Mesendoderm (in vitro differentiated cells): ENCODE data around the gene DOCK11.

ENCODE experiments used
- DNase-seq: peaks from one replicate; pipeline ENCODE4 v3.0.0; 2013
- H2AK5ac ChIP-seq: 2 replicates; pipeline ENCODE4 v1.6.1; 2013; ENCODE audit warnings: low read length, inconsistent platforms
- H2BK120ac ChIP-seq: 2 replicates; pipeline ENCODE4 v1.6.1; 2013; ENCODE audit warnings: low read depth, mild to moderate bottlenecking, low read length, moderate library complexity, mixed read lengths
- H2BK15ac ChIP-seq: replicated peaks from 2 replicates; pipeline ENCODE4 v1.6.1; 2013; ENCODE audit warnings: low read depth, mild to moderate bottlenecking, moderate library complexity
- H2BK5ac ChIP-seq: 2 replicates; pipeline ENCODE4 v1.6.1; 2013; ENCODE audit warnings: low read length, inconsistent platforms
- H3K18ac ChIP-seq: 2 replicates; pipeline ENCODE4 v1.6.1; 2013; ENCODE audit warnings: mild to moderate bottlenecking, low read length, mixed read lengths
- H3K23ac ChIP-seq: one replicate; pipeline ENCODE4 v1.6.1; 2013; ENCODE audit warnings: low read length
- H3K27ac ChIP-seq: 2 replicates; pipeline ENCODE4 v1.5.1; 2013; ENCODE audit warnings: low read depth, mild to moderate bottlenecking, inconsistent platforms, low read length, moderate library complexity
- H3K27me3 ChIP-seq: 2 replicates; pipeline ENCODE4 v1.6.1; 2013; ENCODE audit warnings: low read length, control low read depth, mild to moderate bottlenecking, inconsistent platforms; ENCODE audit not compliant: insufficient read depth, poor library complexity
- H3K36me3 ChIP-seq: 2 replicates; pipeline ENCODE4 v1.6.1; 2013; ENCODE audit warnings: low read length, inconsistent platforms; ENCODE audit not compliant: control insufficient read depth, insufficient read depth
- H3K4ac ChIP-seq: one replicate; pipeline ENCODE4 v1.6.1; 2013; ENCODE audit warnings: low read depth, mild to moderate bottlenecking, low read length, moderate library complexity
- H3K4me1 ChIP-seq: 2 replicates; pipeline ENCODE4 v1.6.1; 2013; ENCODE audit warnings: low read depth, low read length, inconsistent platforms; ENCODE audit not compliant: control insufficient read depth
- H3K4me2 ChIP-seq: 2 replicates; pipeline ENCODE4 v1.6.1; 2013; ENCODE audit warnings: low read length
- H3K4me3 ChIP-seq: 2 replicates; pipeline ENCODE4 v1.5.1; 2013; ENCODE audit warnings: mild to moderate bottlenecking, low read length
- H3K56ac ChIP-seq: one replicate; pipeline ENCODE4 v1.6.1; 2013; ENCODE audit warnings: low read length
- H3K79me1 ChIP-seq: 2 replicates; pipeline ENCODE4 v1.6.1; 2013; ENCODE audit warnings: low read length, inconsistent platforms
- H3K79me2 ChIP-seq: 2 replicates; pipeline ENCODE4 v1.6.1; 2013; ENCODE audit warnings: mild to moderate bottlenecking, low read length; ENCODE audit not compliant: control insufficient read depth, insufficient read depth
- H3K9ac ChIP-seq: 2 replicates; pipeline ENCODE4 v1.6.1; 2013; ENCODE audit warnings: low read length, inconsistent platforms
- H4K5ac ChIP-seq: one replicate; pipeline ENCODE4 v1.6.1; 2013; ENCODE audit warnings: low read length
- H4K8ac ChIP-seq: one replicate; pipeline ENCODE4 v1.6.1; 2013; ENCODE audit warnings: low read depth, mild to moderate bottlenecking, control low read depth, low read length, moderate library complexity
- WGBS: extraction: QIAGEN DNeasy Blood & Tissue Kit; methylation state at CpG from one replicate; pipeline ENCODE4 v1.1.7; 2013; ENCODE audit warnings: low lambda C conversion rate, missing lambda C conversion rate; ENCODE audit not compliant: insufficient coverage; ENCODE audit errors: extremely low coverage; 5-methylcytosine and 5-hydroxymethylcytosine counted together

Gene DOCK11

GRCh38 chrX:118521435-118521834 lies 25.8 kb downstream of the DOCK11 start:
- no peak overlapping the region for H3K27ac ChIP-seq

GRCh38 chrX:118522230-118522926 lies 26.8 kb downstream of the DOCK11 start:
- Histone ChIP-seq H4K5ac (no peak overlapping the region), H3K36me3 (no peaks in the 10 kb centered on the region), H3K9ac (no peak overlapping the region), H3K4ac (no peak overlapping the region), H4K8ac (no peak overlapping the region), H3K4me3 (no peak overlapping the region), H3K27ac (no peak overlapping the region), H2BK15ac (no peak overlapping the region), H3K79me1 (no peaks in the 10 kb centered on the region), H3K27me3 (no peaks in the 10 kb centered on the region), H3K4me1 (no peaks in the 10 kb centered on the region), H2AK5ac (no peak overlapping the region), H2BK120ac (no peak overlapping the region), H3K79me2 (no peaks in the 10 kb centered on the region), H3K18ac (no peak overlapping the region), H3K56ac (no peak overlapping the region), H2BK5ac (no peak overlapping the region), H3K23ac (no peak overlapping the region), H3K4me2 (no peak overlapping the region)
- WGBS: no CpG with 5 or more reads among the region's 3 CpGs
- no peak for DNase-seq

More at GRCh38 chrX:118521435-118521834, 25.8 kb downstream of the DOCK11 start:
- Histone ChIP-seq H3K4ac (no peak overlapping the region), H2AK5ac (no peak overlapping the region), H3K56ac (no peak overlapping the region), H3K36me3 (no peaks in the 10 kb centered on the region), H2BK15ac (no peak overlapping the region), H3K79me2 (no peaks in the 10 kb centered on the region), H2BK120ac (no peak overlapping the region), H3K79me1 (no peaks in the 10 kb centered on the region), H3K23ac (no peak overlapping the region), H4K8ac (no peak overlapping the region), H3K27me3 (no peaks in the 10 kb centered on the region), H3K4me3 (no peak overlapping the region), H4K5ac (no peak overlapping the region), H3K4me2 (no peak overlapping the region), H3K18ac (no peak overlapping the region), H3K9ac (no peak overlapping the region), H2BK5ac (no peak overlapping the region), H3K4me1 (no peaks in the 10 kb centered on the region)
- DNase-seq: no peak
- WGBS: no CpG with 5 or more reads among the region's 3 CpGs

GRCh38 chrX:118523920-118524319 lies 28.3 kb downstream of the DOCK11 start:
- Histone ChIP-seq H3K9ac (no peak overlapping the region), H2AK5ac (no peak overlapping the region), H2BK5ac (no peak overlapping the region), H4K5ac (no peak overlapping the region), H3K79me1 (no peaks in the 10 kb centered on the region), H2BK15ac (no peak overlapping the region), H3K4ac (no peak overlapping the region), H3K4me1 (no peaks in the 10 kb centered on the region), H3K36me3 (no peaks in the 10 kb centered on the region), H4K8ac (no peak overlapping the region), H3K18ac (no peak overlapping the region), H3K56ac (no peak overlapping the region), H3K4me3 (no peak overlapping the region), H3K27me3 (no peaks in the 10 kb centered on the region), H3K27ac (no peak overlapping the region), H3K4me2 (no peak overlapping the region), H3K79me2 (no peaks in the 10 kb centered on the region), H3K23ac (no peak overlapping the region), H2BK120ac (no peak overlapping the region)
- no peak for DNase-seq
- WGBS: no CpG with 5 or more reads among the region's 4 CpGs

- no peak overlapping the region for H4K8ac ChIP-seq
- H3K9ac ChIP-seq: no peak overlapping the region
- no peaks in the 10 kb centered on the region for H3K79me2 ChIP-seq
- no peak overlapping the region for H3K56ac ChIP-seq
- no peak overlapping the region for H3K27ac ChIP-seq
- no peak overlapping the region for H3K4me3 ChIP-seq
- no peak overlapping the region for H3K18ac ChIP-seq
- H3K4me1 ChIP-seq: no peaks in the 10 kb centered on the region
- H3K27me3 ChIP-seq: no peaks in the 10 kb centered on the region
- no peak overlapping the region for H4K5ac ChIP-seq
- H2BK120ac ChIP-seq: no peak overlapping the region
- H3K79me1 ChIP-seq: no peaks in the 10 kb centered on the region
- H2BK15ac ChIP-seq: no peak overlapping the region
- no peak overlapping the region for H2BK5ac ChIP-seq
- H3K4ac ChIP-seq: no peak overlapping the region
- no peak overlapping the region for H2AK5ac ChIP-seq
- H3K4me2 ChIP-seq: no peak overlapping the region
- no CpG with 5 or more reads among the region's 3 CpGs for WGBS
- H3K23ac ChIP-seq: no peak overlapping the region
- DNase-seq: no peak
- no peaks in the 10 kb centered on the region for H3K36me3 ChIP-seq
These were observed 28.7 kb downstream of the DOCK11 start for GRCh38 chrX:118524344-118524743.

- H3K79me1 ChIP-seq: no peaks in the 10 kb centered on the region
- no peaks in the 10 kb centered on the region for H3K4me1 ChIP-seq
- H4K8ac ChIP-seq: no peak overlapping the region
- DNase-seq: no peak
- H3K23ac ChIP-seq: no peak overlapping the region
- H4K5ac ChIP-seq: no peak overlapping the region
- H3K27ac ChIP-seq: no peak overlapping the region
- no peak overlapping the region for H3K18ac ChIP-seq
- H2BK15ac ChIP-seq: no peak overlapping the region
- H2BK5ac ChIP-seq: no peak overlapping the region
- H2BK120ac ChIP-seq: no peak overlapping the region
- no peak overlapping the region for H3K4me2 ChIP-seq
- no peak overlapping the region for H3K4ac ChIP-seq
- no peak overlapping the region for H2AK5ac ChIP-seq
- no peaks in the 10 kb centered on the region for H3K36me3 ChIP-seq
- H3K9ac ChIP-seq: no peak overlapping the region
- no peak overlapping the region for H3K56ac ChIP-seq
- no peak overlapping the region for H3K4me3 ChIP-seq
- no peaks in the 10 kb centered on the region for H3K27me3 ChIP-seq
- H3K79me2 ChIP-seq: no peaks in the 10 kb centered on the region
- WGBS: 100% methylated on average over 1 of the region's 4 CpGs
These were observed 29.6 kb downstream of the DOCK11 start for GRCh38 chrX:118525174-118525730.

- H3K79me2 ChIP-seq: no peaks in the 10 kb centered on the region
- no peak overlapping the region for H3K4me3 ChIP-seq
- no peak overlapping the region for H4K8ac ChIP-seq
- no peak overlapping the region for H3K56ac ChIP-seq
- H3K4me2 ChIP-seq: no peak overlapping the region
- H2BK5ac ChIP-seq: no peak overlapping the region
- H2BK15ac ChIP-seq: no peak overlapping the region
- no peak overlapping the region for H3K4ac ChIP-seq
- H3K27me3 ChIP-seq: no peaks in the 10 kb centered on the region
- H3K27ac ChIP-seq: no peak overlapping the region
- no peak overlapping the region for H4K5ac ChIP-seq
- no CpG with 5 or more reads among the region's 4 CpGs for WGBS
- H3K79me1 ChIP-seq: no peaks in the 10 kb centered on the region
- no peak for DNase-seq
- H3K36me3 ChIP-seq: no peaks in the 10 kb centered on the region
- no peak overlapping the region for H3K23ac ChIP-seq
- H3K4me1 ChIP-seq: no peaks in the 10 kb centered on the region
- no peak overlapping the region for H3K18ac ChIP-seq
- no peak overlapping the region for H2AK5ac ChIP-seq
- H2BK120ac ChIP-seq: no peak overlapping the region
- no peak overlapping the region for H3K9ac ChIP-seq
These were observed 30.5 kb downstream of the DOCK11 start for GRCh38 chrX:118526149-118526548.
